H9 (cell line): Measurements from ENCODE around the gene KLC1. TPM values are rescaled to one million over a fixed set of nuclear protein-coding genes. Genes with fewer than 3 reads are reported as not detected.

Experiments
- DNase-seq: peaks from one replicate; pipeline ENCODE4 v3.0.0-alpha.2; 2017
- H2AFZ ChIP-seq: one replicate; pipeline ENCODE4 v1.6.1; 2013; ENCODE audit warnings: mild to moderate bottlenecking, low read length, control low read depth, moderate library complexity
- H2AK5ac ChIP-seq: 2 replicates; pipeline ENCODE4 v1.6.1; 2013; ENCODE audit warnings: low read length, control low read depth, mixed read lengths; ENCODE audit not compliant: insufficient read length
- H2BK120ac ChIP-seq: one replicate; pipeline ENCODE4 v1.6.1; 2013; ENCODE audit warnings: low read depth, mild to moderate bottlenecking, low read length, control low read depth, inconsistent platforms; ENCODE audit not compliant: poor library complexity, severe bottlenecking
- H2BK12ac ChIP-seq: 2 replicates; pipeline ENCODE4 v1.6.1; 2013; ENCODE audit warnings: low read length, control low read depth, mixed read lengths, low read depth; ENCODE audit not compliant: insufficient read length
- H2BK15ac ChIP-seq: 2 replicates; pipeline ENCODE4 v1.6.1; 2013; ENCODE audit warnings: low read depth, low read length, control low read depth
- H2BK20ac ChIP-seq: one replicate; pipeline ENCODE4 v1.6.1; 2013; ENCODE audit warnings: low read depth, mild to moderate bottlenecking, low read length, control low read depth, inconsistent platforms; ENCODE audit not compliant: poor library complexity, severe bottlenecking
- H2BK5ac ChIP-seq: 2 replicates; pipeline ENCODE4 v1.6.1; 2013; ENCODE audit warnings: low read length, control low read depth, mixed read lengths; ENCODE audit not compliant: insufficient read length
- H3K14ac ChIP-seq: 2 replicates; pipeline ENCODE4 v1.6.1; 2013; ENCODE audit warnings: low read length, control low read depth; ENCODE audit not compliant: insufficient read depth
- H3K18ac ChIP-seq: 2 replicates; pipeline ENCODE4 v1.6.1; 2013; ENCODE audit warnings: low read depth, mild to moderate bottlenecking, mixed read lengths, low read length, control low read depth; ENCODE audit not compliant: insufficient read length
- H3K23ac ChIP-seq: 2 replicates; pipeline ENCODE4 v1.6.1; 2013; ENCODE audit warnings: low read length, control low read depth, mixed read lengths, low read depth; ENCODE audit not compliant: insufficient read length
- H3K23me2 ChIP-seq: 2 replicates; pipeline ENCODE4 v1.6.1; 2013; ENCODE audit warnings: low read depth, mild to moderate bottlenecking, mixed read lengths, low read length, control low read depth; ENCODE audit not compliant: insufficient read length, poor library complexity, severe bottlenecking
- H3K27ac ChIP-seq: 2 replicates; pipeline ENCODE4 v1.5.1; 2013; ENCODE audit warnings: low read length, control low read depth, mixed read lengths, low read depth; ENCODE audit not compliant: insufficient read length
- H3K27me3 ChIP-seq: 2 replicates; pipeline ENCODE4 v1.6.1; 2013; ENCODE audit warnings: low read length, control low read depth, inconsistent platforms; ENCODE audit not compliant: insufficient read depth
- H3K4ac ChIP-seq: 2 replicates; pipeline ENCODE4 v1.6.1; 2013; ENCODE audit warnings: low read depth, mild to moderate bottlenecking, control low read depth, inconsistent platforms, low read length, moderate library complexity
- H3K4me1 ChIP-seq: 2 replicates; pipeline ENCODE4 v1.6.1; 2013; ENCODE audit warnings: low read length, control low read depth, inconsistent platforms; ENCODE audit not compliant: insufficient read depth
- H3K4me2 ChIP-seq: 2 replicates; pipeline ENCODE4 v1.6.1; 2013; ENCODE audit warnings: low read length, control low read depth, mixed read lengths; ENCODE audit not compliant: insufficient read length, insufficient read depth
- H3K56ac ChIP-seq: 2 replicates; pipeline ENCODE4 v1.6.1; 2013; ENCODE audit warnings: low read depth, mild to moderate bottlenecking, mixed read lengths, low read length, control low read depth; ENCODE audit not compliant: insufficient read length
- H3K79me1 ChIP-seq: 2 replicates; pipeline ENCODE4 v1.6.1; 2013; ENCODE audit warnings: low read depth, mild to moderate bottlenecking, moderate library complexity, low read length, control low read depth, inconsistent platforms; ENCODE audit not compliant: insufficient read depth, poor library complexity, severe bottlenecking
- H3K79me2 ChIP-seq: 2 replicates; pipeline ENCODE4 v1.6.1; 2013; ENCODE audit warnings: low read length, control low read depth, inconsistent platforms; ENCODE audit not compliant: insufficient read depth
- H3K9ac ChIP-seq: 2 replicates; pipeline ENCODE4 v1.6.1; 2013; ENCODE audit warnings: low read length, control low read depth, mixed read lengths; ENCODE audit not compliant: insufficient read length; ENCODE audit errors: extremely low read depth
- H3K9me3 ChIP-seq: one replicate; pipeline ENCODE4 v1.6.1; 2013; ENCODE audit warnings: low read depth, low read length, inconsistent platforms; ENCODE audit not compliant: control insufficient read depth
- H3T11ph ChIP-seq: one replicate; pipeline ENCODE4 v1.6.1; 2013; ENCODE audit warnings: mild to moderate bottlenecking, low read length, control low read depth, inconsistent platforms
- H4K20me1 ChIP-seq: one replicate; pipeline ENCODE4 v1.6.1; 2013; ENCODE audit not compliant: control insufficient read depth, insufficient read length, insufficient read depth
- H4K5ac ChIP-seq: 2 replicates; pipeline ENCODE4 v1.6.1; 2013; ENCODE audit warnings: low read depth, mild to moderate bottlenecking, mixed read lengths, low read length, control low read depth; ENCODE audit not compliant: insufficient read length
- H4K8ac ChIP-seq: replicated peaks from 2 replicates; pipeline ENCODE4 v1.6.1; 2013; ENCODE audit warnings: low read length, control low read depth, mixed read lengths, low read depth; ENCODE audit not compliant: insufficient read length
- H4K91ac ChIP-seq: 2 replicates; pipeline ENCODE4 v1.6.1; 2013; ENCODE audit warnings: low read depth, mild to moderate bottlenecking, moderate library complexity, mixed read lengths, low read length, control low read depth; ENCODE audit not compliant: insufficient read length
- H3K27ac Mint-ChIP-seq, 3 experiments: 2 replicates in 2 of 3; 3 replicates in 1 of 3; pipeline ENCODE4 v1.8.0; 2020 to 2021; ENCODE audit warnings: mixed read lengths in 3 of 3, mild to moderate bottlenecking in 1 of 3, moderate library complexity in 1 of 3
- H3K27me3 Mint-ChIP-seq: 2 replicates; pipeline ENCODE4 v1.8.0; 2021; ENCODE audit warnings: low read depth, mild to moderate bottlenecking, moderate library complexity, mixed read lengths
- H3K36me3 Mint-ChIP-seq, 3 experiments: 2 replicates in 2 of 3; 3 replicates in 1 of 3; pipeline ENCODE4 v1.8.0; 2020 to 2021; ENCODE audit warnings: low read depth in 3 of 3, mixed read lengths in 3 of 3; ENCODE audit not compliant: insufficient read depth in 1 of 3
- H3K4me1 Mint-ChIP-seq, 2 experiments: 2 replicates each; pipeline ENCODE4 v1.8.0; 2020; ENCODE audit warnings: mixed read lengths in 2 of 2
- H3K4me3 Mint-ChIP-seq, 2 experiments: 2 replicates in 1 of 2; 3 replicates in 1 of 2; pipeline ENCODE4 v1.8.0; 2020 to 2021; ENCODE audit warnings: mild to moderate bottlenecking in 2 of 2, mixed read lengths in 2 of 2, moderate library complexity in 1 of 2
- H3K9me3 Mint-ChIP-seq, 2 experiments: 2 replicates in 1 of 2; 3 replicates in 1 of 2; pipeline ENCODE4 v1.8.0; 2020; ENCODE audit warnings: mild to moderate bottlenecking in 2 of 2, mixed read lengths in 2 of 2, moderate library complexity in 1 of 2
- CTCF ChIP-seq: fragments of 200-600 bp; sonication (generic); conservative IDR thresholded peaks from 3 replicates; pipeline ENCODE4 v1.8.0; 2021; ENCODE audit warnings: antibody characterized with exemption, mild to moderate bottlenecking
- WGBS: extraction: QIAGEN DNeasy Blood & Tissue Kit; methylation state at CpG from one replicate; pipeline ENCODE4 v1.1.7; 2013; ENCODE audit warnings: missing lambda C conversion rate, low lambda C conversion rate, mixed read lengths; ENCODE audit not compliant: insufficient read length; ENCODE audit errors: extremely low coverage; 5-methylcytosine and 5-hydroxymethylcytosine counted together
- total RNA-seq: library from RNA; stranded (reverse); gene quantifications from 2 replicates; pipeline ENCODE4 v1.2.1, GENCODE V29; 2021

KLC1 gene
- total RNA-seq, 1 experiment from 2014 or later = 143 TPM

GRCh38 chr14:103739793-103740501 is 110.9 kb downstream of the KLC1 start:
- H4K8ac ChIP-seq = no peak overlapping the region
- no peak overlapping the region for H2BK12ac ChIP-seq
- H3K9ac ChIP-seq = no peak overlapping the region
- no peak overlapping the region for H3K4me3 Mint-ChIP-seq
- no peaks in the 10 kb centered on the region for H3K27me3 ChIP-seq
- H4K91ac ChIP-seq = no peak overlapping the region
- no peak overlapping the region for H2AFZ ChIP-seq
- peaks cover 6% of the 10 kb centered on the region; the same call in 1 of the 2 replicates for H3K4me1 ChIP-seq
- no peaks in the 10 kb centered on the region for H3K79me2 ChIP-seq
- TF ChIP-seq CTCF = no peak
- DNase-seq = no peak
- H3K23me2 ChIP-seq = no peaks in the 10 kb centered on the region
- H2BK20ac ChIP-seq = no peak overlapping the region
- no peak overlapping the region for H2BK120ac ChIP-seq
- no peaks in the 10 kb centered on the region for H3K27me3 Mint-ChIP-seq
- no peak overlapping the region for H2BK15ac ChIP-seq
- no peaks in the 10 kb centered on the region for H3K79me1 ChIP-seq
- no peak overlapping the region for H3K4me2 ChIP-seq
- H3K56ac ChIP-seq = no peak overlapping the region
- no peak overlapping the region for H3T11ph ChIP-seq
- peak overlapping the region; percentile 55 to 89 (median 80); a peak in 5 of 7 replicates for H3K27ac Mint-ChIP-seq
- H3K14ac ChIP-seq = no peak overlapping the region
- peaks cover 19% of the 10 kb centered on the region in 2 experiments for H3K4me1 Mint-ChIP-seq
- H4K5ac ChIP-seq = no peak overlapping the region
- no peak overlapping the region for H3K4ac ChIP-seq
- H3K9me3 Mint-ChIP-seq = no peaks in the 10 kb centered on the region
- H3K18ac ChIP-seq = no peak overlapping the region
- no peaks in the 10 kb centered on the region for H3K9me3 ChIP-seq
- H3K36me3 Mint-ChIP-seq = peaks cover 3 to 22% (median 10%) of the 10 kb centered on the region in 3 experiments; a peak in 6 of 7 replicates
- no peak overlapping the region for H3K23ac ChIP-seq
- no peak overlapping the region for H2AK5ac ChIP-seq
- H3K27ac ChIP-seq = no peak overlapping the region
- H4K20me1 ChIP-seq = peaks cover 3% of the 10 kb centered on the region
- WGBS = no CpG with 5 or more reads among the region's 30 CpGs
- H2BK5ac ChIP-seq = no peak overlapping the region
